AML-193 (cell line): ENCODE data around the gene GOLPH3L.
"Not testable (repeated sequence)": the region's sequence is repeated elsewhere in the genome, so short reads cannot be mapped to it uniquely, and the experiment has no call there.

Experiments used
- DNase-seq, 2 experiments: peaks; one replicate each; lab custom pipeline; 2025; lab: John Stamatoyannopoulos, UW

The GOLPH3L gene

GRCh38 chr1:150615346-150616201 is 81.4 kb downstream of the GOLPH3L start:
- no peak for DNase-seq

GRCh38 chr1:150613061-150613920 is 83.7 kb downstream of the GOLPH3L start:
- DNase-seq: peak; percentile 96 to 97

- no peak for DNase-seq
These were observed 85.0 kb downstream of the GOLPH3L start for GRCh38 chr1:150612014-150612345.

- DNase-seq: no peak
These were observed 86.4 kb downstream of the GOLPH3L start for GRCh38 chr1:150610576-150610975.

GRCh38 chr1:150609732-150610131 is 87.2 kb downstream of the GOLPH3L start:
- no peak for DNase-seq

- DNase-seq: no peak
These were observed 90.4 kb downstream of the GOLPH3L start for GRCh38 chr1:150606463-150607142.

GRCh38 chr1:150605451-150605731 is 91.6 kb downstream of the GOLPH3L start:
- not testable (repeated sequence) for DNase-seq

- DNase-seq: no peak
These were observed 92.7 kb downstream of the GOLPH3L start for GRCh38 chr1:150604226-150604588.

- no peak for DNase-seq
These were observed 93.2 kb downstream of the GOLPH3L start for GRCh38 chr1:150603711-150604110.

- not testable (repeated sequence) for DNase-seq
These were observed 94.6 kb downstream of the GOLPH3L start for GRCh38 chr1:150602372-150602771.

- no peak for DNase-seq
These were observed 95.4 kb downstream of the GOLPH3L start for GRCh38 chr1:150601540-150601939.

- DNase-seq: not testable (repeated sequence)
These were observed 98.6 kb downstream of the GOLPH3L start for GRCh38 chr1:150598346-150598745.

GRCh38 chr1:150596976-150597375 is 100.0 kb downstream of the GOLPH3L start:
- no peak for DNase-seq
